GM10266 (cell line): ENCODE results near the gene C2orf68.

ENCODE experiments used
- DNase-seq: peaks from one replicate; pipeline ENCODE4 v3.0.0; 2012; ENCODE audit errors: extremely low spot score
- CTCF ChIP-seq: IDR thresholded peaks from 2 replicates; pipeline ENCODE4 v1.5.1; 2012; ENCODE audit warnings: mild to moderate bottlenecking, low read depth; ENCODE audit not compliant: control insufficient read depth, insufficient read depth; ENCODE audit errors: missing control alignments

The C2orf68 gene

GRCh38 chr2:85601771-85602475 is 9.9 kb downstream of the C2orf68 start:
- DNase-seq = no peak
- no peak for TF ChIP-seq CTCF

GRCh38 chr2:85600951-85601770 is 10.7 kb downstream of the C2orf68 start:
- no peak for TF ChIP-seq CTCF
- no peak for DNase-seq

GRCh38 chr2:85600235-85600575 is 11.7 kb downstream of the C2orf68 start:
- no peak for TF ChIP-seq CTCF
- DNase-seq = no peak

- DNase-seq = no peak
- TF ChIP-seq CTCF = no peak
These were observed 12.2 kb downstream of the C2orf68 start for GRCh38 chr2:85599468-85600234.

GRCh38 chr2:85598594-85599340 is 13.1 kb downstream of the C2orf68 start:
- no peak for TF ChIP-seq CTCF
- no peak for DNase-seq

- no peak for DNase-seq
- TF ChIP-seq CTCF = no peak
These were observed 14.6 kb downstream of the C2orf68 start for GRCh38 chr2:85597241-85597640.
